ENCODE results near the gene UST. TPM values are rescaled to one million over a fixed set of nuclear protein-coding genes. Genes with fewer than 3 reads are reported as not detected.
A peak's percentile ranks its signal among the peaks of the same experiment; 100 is the strongest.

UST gene
- polyA plus RNA-seq, 1 donor (not counting 4 experiments of a cell fraction or from before 2014, with no cell fraction given), result 6.1 TPM

DNA sequence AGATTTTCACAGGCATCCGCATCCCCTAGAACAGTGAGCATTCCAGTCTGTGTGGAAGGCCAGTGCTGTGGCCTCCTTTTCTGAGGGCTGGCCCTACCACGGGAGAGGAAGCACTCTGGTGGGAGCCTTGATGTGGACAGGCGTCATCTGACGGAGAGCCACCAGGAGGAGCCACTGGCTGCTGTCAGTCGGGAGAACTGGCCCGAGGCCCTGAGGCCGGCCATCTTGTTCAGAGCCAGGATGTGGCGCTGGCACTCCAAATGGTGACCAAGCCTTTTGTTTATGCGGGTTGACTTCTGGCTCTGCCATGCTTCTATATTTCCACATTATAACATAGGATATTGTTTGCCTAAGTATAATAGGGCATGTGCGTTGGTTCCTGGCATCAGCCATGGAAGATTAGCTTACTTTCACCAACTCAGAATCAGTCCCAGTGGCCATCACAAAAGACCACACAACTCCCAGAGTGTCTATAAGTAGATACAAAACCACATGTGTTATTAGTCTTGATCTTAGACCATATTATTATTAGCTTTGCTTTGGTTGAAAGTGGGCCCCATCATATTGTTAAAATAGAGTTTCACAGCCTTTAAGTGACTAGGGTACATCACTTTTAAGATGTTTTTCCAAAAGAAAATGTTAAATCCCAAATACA is 296.8 kb downstream of the UST start:
- Histone ChIP-seq H3K4me3 (ENCODE audit: control insufficient read depth in 2 of 3, extremely low read depth in 1 of 3, insufficient read depth in 2 of 3, low read depth in 1 of 3, low read length in 3 of 3) (no peak overlapping the region), H3K4me2 (ENCODE audit: control insufficient read depth, extremely low read depth, insufficient read depth, low read depth, low read length) (no peak overlapping the region), H3K27me3 (ENCODE audit: control insufficient read depth, extremely low read depth, insufficient read depth, low read length) (no peaks in the 10 kb centered on the region), H3K27ac (ENCODE audit: control insufficient read depth, insufficient read depth, low read length) (no peak overlapping the region), H3K36me3 (ENCODE audit: control insufficient read depth in 2 of 2, extremely low read depth in 1 of 2, insufficient read depth in 2 of 2, low read length in 2 of 2) (no peaks in the 10 kb centered on the region), H3K9ac (ENCODE audit: control insufficient read depth, extremely low read depth, insufficient read depth, low read length) (no peak overlapping the region), H3K9me1 (ENCODE audit: control insufficient read depth, extremely low read depth, insufficient read depth, low read length) (no peaks in the 10 kb centered on the region), H3K4me1 (ENCODE audit: control insufficient read depth, extremely low read depth, insufficient read depth, low read length) (peaks cover 3% of the 10 kb centered on the region), H3K9me3 (ENCODE audit: control insufficient read depth, low read depth, low read length) (no peaks in the 10 kb centered on the region), H2AFZ (ENCODE audit: control insufficient read depth, low read length) (no peak overlapping the region), H4K20me1 (ENCODE audit: control insufficient read depth, extremely low read depth, insufficient read depth, low read length) (no peaks in the 10 kb centered on the region), H3K79me2 (ENCODE audit: control insufficient read depth, insufficient read depth, low read length) (no peaks in the 10 kb centered on the region)
- dilution Hi-C loops (cut with MboI; ENCODE audit: extremely low pct_ligation_motif_present, low sequenced_read_pairs), result loop anchor here (25.0 kb wide), 1 partner anchor 469 kb away; no protein-coding TSS in a partner anchor
- FAIRE-seq (no peak), DNase-seq (ENCODE audit: low read depth, low spot score) (no peak)
- TF ChIP-seq EZH2 (IDR thresholded peaks at IDR 0.05; ENCODE audit: low read length), result no peak
- TF ChIP-seq, protein P1, sequence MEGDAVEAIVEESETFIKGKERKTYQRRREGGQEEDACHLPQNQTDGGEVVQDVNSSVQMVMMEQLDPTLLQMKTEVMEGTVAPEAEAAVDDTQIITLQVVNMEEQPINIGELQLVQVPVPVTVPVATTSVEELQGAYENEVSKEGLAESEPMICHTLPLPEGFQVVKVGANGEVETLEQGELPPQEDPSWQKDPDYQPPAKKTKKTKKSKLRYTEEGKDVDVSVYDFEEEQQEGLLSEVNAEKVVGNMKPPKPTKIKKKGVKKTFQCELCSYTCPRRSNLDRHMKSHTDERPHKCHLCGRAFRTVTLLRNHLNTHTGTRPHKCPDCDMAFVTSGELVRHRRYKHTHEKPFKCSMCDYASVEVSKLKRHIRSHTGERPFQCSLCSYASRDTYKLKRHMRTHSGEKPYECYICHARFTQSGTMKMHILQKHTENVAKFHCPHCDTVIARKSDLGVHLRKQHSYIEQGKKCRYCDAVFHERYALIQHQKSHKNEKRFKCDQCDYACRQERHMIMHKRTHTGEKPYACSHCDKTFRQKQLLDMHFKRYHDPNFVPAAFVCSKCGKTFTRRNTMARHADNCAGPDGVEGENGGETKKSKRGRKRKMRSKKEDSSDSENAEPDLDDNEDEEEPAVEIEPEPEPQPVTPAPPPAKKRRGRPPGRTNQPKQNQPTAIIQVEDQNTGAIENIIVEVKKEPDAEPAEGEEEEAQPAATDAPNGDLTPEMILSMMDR (optimal IDR thresholded peaks at IDR 0.05 in 1 of 3, IDR thresholded peaks at IDR 0.05 in 1 of 3, conservative IDR thresholded peaks at IDR 0.05 in 1 of 3; ENCODE audit: extremely low read depth in 1 of 3, insufficient read depth in 2 of 3, low read length in 3 of 3), result peak; percentile 35 to 43 (median 42)

DNA sequence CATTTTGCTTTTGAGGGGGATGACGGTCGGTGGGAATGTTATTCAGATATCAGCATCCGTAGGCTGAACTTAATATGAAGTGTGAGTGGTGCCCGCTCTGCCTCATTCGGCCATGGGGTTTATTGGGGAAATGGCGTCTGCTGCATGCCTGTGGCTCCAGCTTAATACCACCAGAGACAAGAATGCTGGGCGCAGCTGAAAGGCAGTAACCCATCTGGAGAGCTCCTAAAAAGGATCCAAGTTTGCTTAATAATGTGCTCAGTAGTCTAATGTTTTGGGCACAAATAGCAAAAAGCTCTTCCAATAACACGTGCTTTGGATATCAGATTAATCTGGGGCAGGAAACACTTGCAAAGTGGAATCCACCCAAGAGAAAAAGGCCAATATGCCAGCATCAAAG is 297.7 kb downstream of the UST start:
- FAIRE-seq, result no peak
- H3K9me3 ChIP-seq (ENCODE audit: control insufficient read depth, low read depth, low read length), result no peaks in the 10 kb centered on the region
- no peak overlapping the region for H3K27ac ChIP-seq (ENCODE audit: control insufficient read depth, insufficient read depth, low read length)
- H3K36me3 ChIP-seq (ENCODE audit: control insufficient read depth in 2 of 2, extremely low read depth in 1 of 2, insufficient read depth in 2 of 2, low read length in 2 of 2), result no peaks in the 10 kb centered on the region
- H3K4me2 ChIP-seq (ENCODE audit: control insufficient read depth, extremely low read depth, insufficient read depth, low read depth, low read length), result no peak overlapping the region
- H2AFZ ChIP-seq (ENCODE audit: control insufficient read depth, low read length), result no peak overlapping the region
- no peaks in the 10 kb centered on the region for H4K20me1 ChIP-seq (ENCODE audit: control insufficient read depth, extremely low read depth, insufficient read depth, low read length)
- TF ChIP-seq EZH2 (IDR thresholded peaks at IDR 0.05; ENCODE audit: low read length), result no peak
- TF ChIP-seq, protein P1 (optimal IDR thresholded peaks at IDR 0.05 in 1 of 3, IDR thresholded peaks at IDR 0.05 in 1 of 3, conservative IDR thresholded peaks at IDR 0.05 in 1 of 3; ENCODE audit: extremely low read depth in 1 of 3, insufficient read depth in 2 of 3, low read length in 3 of 3), result no peak
- no peak overlapping the region for H3K4me3 ChIP-seq (ENCODE audit: control insufficient read depth in 2 of 3, extremely low read depth in 1 of 3, insufficient read depth in 2 of 3, low read depth in 1 of 3, low read length in 3 of 3)
- no peaks in the 10 kb centered on the region for H3K79me2 ChIP-seq (ENCODE audit: control insufficient read depth, insufficient read depth, low read length)
- no peaks in the 10 kb centered on the region for H3K27me3 ChIP-seq (ENCODE audit: control insufficient read depth, extremely low read depth, insufficient read depth, low read length)
- no peak overlapping the region for H3K9ac ChIP-seq (ENCODE audit: control insufficient read depth, extremely low read depth, insufficient read depth, low read length)
- H3K4me1 ChIP-seq (ENCODE audit: control insufficient read depth, extremely low read depth, insufficient read depth, low read length), result peaks cover 12% of the 10 kb centered on the region
- no peaks in the 10 kb centered on the region for H3K9me1 ChIP-seq (ENCODE audit: control insufficient read depth, extremely low read depth, insufficient read depth, low read length)
- DNase-seq (ENCODE audit: low read depth, low spot score), result no peak
- dilution Hi-C loops (cut with MboI; ENCODE audit: extremely low pct_ligation_motif_present, low sequenced_read_pairs), result loop anchor here (25.0 kb wide), 1 partner anchor 468 kb away; no protein-coding TSS in a partner anchor
